ENCODE measurements around the gene BRSK2. TPM values are rescaled to one million over a fixed set of nuclear protein-coding genes. Genes with fewer than 3 reads are reported as not detected.
A peak's percentile ranks its signal among the peaks of the same experiment; 100 is the strongest.
"Not testable (repeated sequence)": the region's sequence is repeated elsewhere in the genome, so short reads cannot be mapped to it uniquely, and the experiment has no call there.

The BRSK2 gene
- polyA plus RNA-seq, 1 of the 3 experiments (the other 2 are of a cell fraction), result 0.64 TPM

DNA sequence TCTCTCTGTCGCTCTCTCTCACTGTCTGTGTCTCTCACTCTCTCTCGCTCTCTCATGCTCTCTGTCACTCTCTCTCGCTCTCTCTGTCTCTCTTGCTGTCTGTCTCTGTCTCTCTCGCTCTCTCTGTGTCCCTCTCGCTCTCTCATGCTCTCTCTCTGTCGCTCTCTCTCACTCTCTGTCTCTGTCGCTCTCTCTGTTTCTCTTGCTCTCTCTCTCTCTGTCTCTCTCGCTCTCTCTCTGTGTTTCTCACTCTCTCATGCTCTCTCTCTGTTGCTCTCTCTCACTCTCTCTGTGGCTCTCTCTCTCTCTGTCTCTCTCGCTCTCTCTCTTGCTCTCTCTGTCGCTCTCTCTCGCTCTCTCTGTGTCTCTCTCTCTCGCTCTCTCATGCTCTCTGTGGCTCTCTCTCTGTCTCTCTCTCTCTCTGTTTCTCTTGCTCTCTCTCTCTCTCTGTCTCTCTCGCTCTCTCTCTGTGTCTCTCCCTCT is 33.2 kb upstream of the BRSK2 start (continued):
- no peak for TF ChIP-seq USF1 (IDR thresholded peaks at IDR 0.05; ENCODE audit: borderline replicate concordance, low read depth)

DNA sequence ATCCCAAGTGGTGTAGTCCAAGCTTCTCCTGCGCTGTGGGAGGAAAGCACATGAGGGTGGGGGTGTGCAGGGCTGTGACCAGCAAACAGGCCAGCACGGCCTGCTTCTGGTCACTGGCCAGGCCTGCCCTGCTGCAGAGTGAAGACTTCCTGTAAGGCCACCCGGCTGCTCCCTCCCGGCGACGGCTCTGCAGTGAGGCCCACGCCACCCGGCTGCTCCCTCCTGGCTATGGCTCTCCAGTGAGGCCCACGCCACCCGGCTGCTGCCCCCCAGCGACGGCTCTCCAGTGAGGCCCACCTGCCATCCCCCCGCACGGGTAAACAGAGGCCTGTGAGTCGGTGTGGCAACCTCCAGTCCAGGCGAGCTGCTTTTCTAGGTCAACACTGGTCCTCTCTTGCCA is 31.4 kb upstream of the BRSK2 start:
- H3K79me2 ChIP-seq (ENCODE audit: insufficient read depth), result no peaks in the 10 kb centered on the region
- no peaks in the 10 kb centered on the region for H3K9me3 ChIP-seq
- H3K9ac ChIP-seq, result no peak overlapping the region
- no peak overlapping the region for H3K4me3 ChIP-seq (ENCODE audit: low read depth in 2 of 2, low read length in 1 of 2)
- H3K4me2 ChIP-seq, result no peak overlapping the region
- H3F3A ChIP-seq (replicated peaks; ENCODE audit: insufficient read depth), result no peaks in the 10 kb centered on the region
- ChIA-PET CTCF (no interaction called here), POLR2A (no interaction called here)
- H3K9me2 ChIP-seq, result no peaks in the 10 kb centered on the region
- no peak overlapping the region for H3K27ac ChIP-seq (ENCODE audit: low read depth in 2 of 2, low read length in 1 of 2)
- H3K27me3 ChIP-seq (ENCODE audit: insufficient read depth), result no peaks in the 10 kb centered on the region
- WGBS (ENCODE audit: low lambda C conversion rate), result 48% methylated on average over 5 of the region's 16 CpGs
- no peaks in the 10 kb centered on the region for H3K36me3 ChIP-seq (replicated peaks in 1 of 2; ENCODE audit: control insufficient read depth in 1 of 2, insufficient read depth in 2 of 2, low read length in 1 of 2)
- TF ChIP-seq POLR2AphosphoS5 (IDR thresholded peaks at IDR 0.05; ENCODE audit: low read depth, low read length), result no peak
- no peak for TF ChIP-seq TAF1 (IDR thresholded peaks at IDR 0.05; ENCODE audit: borderline replicate concordance, low read depth, low read length)
- TF ChIP-seq FOXM1 (IDR thresholded peaks at IDR 0.05; ENCODE audit: low read depth), result no peak
- no peak for TF ChIP-seq USF1 (IDR thresholded peaks at IDR 0.05; ENCODE audit: borderline replicate concordance, low read depth)
- TF ChIP-seq RAD21 (IDR thresholded peaks at IDR 0.05; ENCODE audit: low read length), result no peak
- no peak overlapping the region for H2AFZ ChIP-seq (ENCODE audit: low read depth)
- DNase-seq, result peak; percentile 50
- H3K4me1 ChIP-seq (ENCODE audit: control insufficient read depth in 1 of 2, insufficient read depth in 2 of 2, low read depth in 1 of 2, low read length in 1 of 2), result no peaks in the 10 kb centered on the region; a peak in 1 of 4 replicates
- no peaks in the 10 kb centered on the region for H4K20me1 ChIP-seq (ENCODE audit: insufficient read depth)

- peak; percentile 15 for DNase-seq
- H3K9me3 ChIP-seq; H3K4me1 ChIP-seq (ENCODE audit: control insufficient read depth in 1 of 2, insufficient read depth in 2 of 2, low read depth in 1 of 2, low read length in 1 of 2); POLR2A ChIA-PET; H3K9me2 ChIP-seq; H4K20me1 ChIP-seq (ENCODE audit: insufficient read depth); H3F3A ChIP-seq (replicated peaks; ENCODE audit: insufficient read depth); H3K4me2 ChIP-seq; H3K36me3 ChIP-seq (replicated peaks in 1 of 2; ENCODE audit: control insufficient read depth in 1 of 2, insufficient read depth in 2 of 2, low read length in 1 of 2); H3K27me3 ChIP-seq (ENCODE audit: insufficient read depth); H3K4me3 ChIP-seq (ENCODE audit: low read depth in 2 of 2, low read length in 1 of 2); H3K79me2 ChIP-seq (ENCODE audit: insufficient read depth); CTCF ChIA-PET; H3K9ac ChIP-seq; H2AFZ ChIP-seq (ENCODE audit: low read depth); H3K27ac ChIP-seq (ENCODE audit: low read depth in 2 of 2, low read length in 1 of 2): not testable (repeated sequence)
- 78% methylated on average over 17 of the region's 17 CpGs for WGBS (ENCODE audit: low lambda C conversion rate)
Measured at GRCh38 chr11:1358931-1359330, 30.8 kb upstream of the BRSK2 start.

DNA sequence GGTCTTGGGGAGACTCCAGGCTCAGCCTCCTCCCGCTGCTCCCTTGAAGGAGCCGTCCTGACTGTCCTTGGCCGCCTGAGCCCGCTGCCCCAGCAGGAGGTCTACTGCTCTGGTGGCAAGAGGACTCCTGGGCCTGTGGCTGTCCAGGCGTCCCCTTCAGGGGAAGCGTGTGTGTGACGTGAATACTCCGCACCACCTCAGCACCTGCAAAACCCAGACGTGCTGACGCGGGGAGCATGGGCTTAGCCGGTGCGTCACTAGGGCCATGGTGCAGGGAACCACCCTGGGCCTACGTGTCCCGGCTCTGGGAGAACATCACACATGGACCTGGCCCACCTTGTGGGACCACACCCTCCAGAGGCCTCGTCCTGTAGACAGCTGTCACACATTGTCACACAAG is 30.2 kb upstream of the BRSK2 start:
- H3K9ac ChIP-seq, result no peak overlapping the region
- H3K79me2 ChIP-seq (ENCODE audit: insufficient read depth), result no peaks in the 10 kb centered on the region
- no peak overlapping the region for H3K27ac ChIP-seq (ENCODE audit: low read depth in 2 of 2, low read length in 1 of 2)
- no peak for DNase-seq
- H3K4me3 ChIP-seq (ENCODE audit: low read depth in 2 of 2, low read length in 1 of 2), result no peak overlapping the region
- no peak overlapping the region for H2AFZ ChIP-seq (ENCODE audit: low read depth)
- POLR2A ChIA-PET, result no interaction called here
- H3K4me1 ChIP-seq (ENCODE audit: control insufficient read depth in 1 of 2, insufficient read depth in 2 of 2, low read depth in 1 of 2, low read length in 1 of 2), result no peaks in the 10 kb centered on the region; a peak in 1 of 4 replicates
- CTCF ChIA-PET, result no interaction called here
- 49% methylated on average over 8 of the region's 16 CpGs for WGBS (ENCODE audit: low lambda C conversion rate)
- H4K20me1 ChIP-seq (ENCODE audit: insufficient read depth), result no peaks in the 10 kb centered on the region
- H3K4me2 ChIP-seq, result no peak overlapping the region
- H3K9me3 ChIP-seq, result no peaks in the 10 kb centered on the region
- H3K36me3 ChIP-seq (replicated peaks in 1 of 2; ENCODE audit: control insufficient read depth in 1 of 2, insufficient read depth in 2 of 2, low read length in 1 of 2), result no peaks in the 10 kb centered on the region
- H3F3A ChIP-seq (replicated peaks; ENCODE audit: insufficient read depth), result no peaks in the 10 kb centered on the region
- no peaks in the 10 kb centered on the region for H3K9me2 ChIP-seq
- H3K27me3 ChIP-seq (ENCODE audit: insufficient read depth), result no peaks in the 10 kb centered on the region
- TF ChIP-seq MEF2A (IDR thresholded peaks at IDR 0.05; ENCODE audit: borderline replicate concordance, low read depth) (no peak), RFX5 (IDR thresholded peaks at IDR 0.05; ENCODE audit: low read length) (no peak), USF1 (IDR thresholded peaks at IDR 0.05; ENCODE audit: borderline replicate concordance, low read depth) (no peak), EP300 (IDR thresholded peaks at IDR 0.05; ENCODE audit: borderline replicate concordance in 1 of 2, low read depth in 1 of 2, low read length in 1 of 2) (no peak), TEAD4 (IDR thresholded peaks at IDR 0.05; ENCODE audit: borderline replicate concordance, insufficient read depth) (no peak), JUND (IDR thresholded peaks at IDR 0.05) (no peak), YY1 (IDR thresholded peaks at IDR 0.05; ENCODE audit: low read depth) (no peak), NRF1 (IDR thresholded peaks at IDR 0.05; ENCODE audit: low read depth, low read length) (no peak)
- TF ChIP-seq, protein P1, sequence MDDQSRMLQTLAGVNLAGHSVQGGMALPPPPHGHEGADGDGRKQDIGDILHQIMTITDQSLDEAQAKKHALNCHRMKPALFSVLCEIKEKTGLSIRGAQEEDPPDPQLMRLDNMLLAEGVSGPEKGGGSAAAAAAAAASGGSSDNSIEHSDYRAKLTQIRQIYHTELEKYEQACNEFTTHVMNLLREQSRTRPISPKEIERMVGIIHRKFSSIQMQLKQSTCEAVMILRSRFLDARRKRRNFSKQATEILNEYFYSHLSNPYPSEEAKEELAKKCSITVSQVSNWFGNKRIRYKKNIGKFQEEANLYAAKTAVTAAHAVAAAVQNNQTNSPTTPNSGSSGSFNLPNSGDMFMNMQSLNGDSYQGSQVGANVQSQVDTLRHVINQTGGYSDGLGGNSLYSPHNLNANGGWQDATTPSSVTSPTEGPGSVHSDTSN (IDR thresholded peaks at IDR 0.05), result no peak
- TF ChIP-seq, protein P2, sequence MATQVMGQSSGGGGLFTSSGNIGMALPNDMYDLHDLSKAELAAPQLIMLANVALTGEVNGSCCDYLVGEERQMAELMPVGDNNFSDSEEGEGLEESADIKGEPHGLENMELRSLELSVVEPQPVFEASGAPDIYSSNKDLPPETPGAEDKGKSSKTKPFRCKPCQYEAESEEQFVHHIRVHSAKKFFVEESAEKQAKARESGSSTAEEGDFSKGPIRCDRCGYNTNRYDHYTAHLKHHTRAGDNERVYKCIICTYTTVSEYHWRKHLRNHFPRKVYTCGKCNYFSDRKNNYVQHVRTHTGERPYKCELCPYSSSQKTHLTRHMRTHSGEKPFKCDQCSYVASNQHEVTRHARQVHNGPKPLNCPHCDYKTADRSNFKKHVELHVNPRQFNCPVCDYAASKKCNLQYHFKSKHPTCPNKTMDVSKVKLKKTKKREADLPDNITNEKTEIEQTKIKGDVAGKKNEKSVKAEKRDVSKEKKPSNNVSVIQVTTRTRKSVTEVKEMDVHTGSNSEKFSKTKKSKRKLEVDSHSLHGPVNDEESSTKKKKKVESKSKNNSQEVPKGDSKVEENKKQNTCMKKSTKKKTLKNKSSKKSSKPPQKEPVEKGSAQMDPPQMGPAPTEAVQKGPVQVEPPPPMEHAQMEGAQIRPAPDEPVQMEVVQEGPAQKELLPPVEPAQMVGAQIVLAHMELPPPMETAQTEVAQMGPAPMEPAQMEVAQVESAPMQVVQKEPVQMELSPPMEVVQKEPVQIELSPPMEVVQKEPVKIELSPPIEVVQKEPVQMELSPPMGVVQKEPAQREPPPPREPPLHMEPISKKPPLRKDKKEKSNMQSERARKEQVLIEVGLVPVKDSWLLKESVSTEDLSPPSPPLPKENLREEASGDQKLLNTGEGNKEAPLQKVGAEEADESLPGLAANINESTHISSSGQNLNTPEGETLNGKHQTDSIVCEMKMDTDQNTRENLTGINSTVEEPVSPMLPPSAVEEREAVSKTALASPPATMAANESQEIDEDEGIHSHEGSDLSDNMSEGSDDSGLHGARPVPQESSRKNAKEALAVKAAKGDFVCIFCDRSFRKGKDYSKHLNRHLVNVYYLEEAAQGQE (IDR thresholded peaks at IDR 0.05; ENCODE audit: low read depth, low read length), result no peak
